ENCODE results near the gene CD70.

GRCh38 chr19:6556043-6556449, 34.9 kb downstream of the CD70 start:
- TF ChIP-seq CTCF (IDR thresholded peaks at IDR 0.05) (no peak), POLR2A (IDR thresholded peaks at IDR 0.05) (no peak)

Measured in heart left ventricle (tissue), 13 donors.